Mammary microvascular endothelial cell (primary cell): ENCODE measurements around the gene HCAR3. TPM values are rescaled to one million over a fixed set of nuclear protein-coding genes. Genes with fewer than 3 reads are reported as not detected.

ENCODE experiments used
- total RNA-seq: library from RNA; depleted of rRNA; stranded (reverse); fragments of >200 nt; gene quantifications from 2 replicates; pipeline ENCODE4 v1.2.3, GENCODE V29; 2015

The HCAR3 gene
- not detected in 2 replicates for total RNA-seq

GRCh38 chr12:122716658-122717057, at the start of gene HCAR3:
Gene HCAR3, minus strand, starts transcription at chr12:122716811. Its CDS starts 74 bp downstream, at chr12:122716737.

GRCh38 chr12:122752464-122753318, 36.1 kb upstream of the HCAR3 start, which contains the start of gene DENR:
Gene DENR, plus strand, starts transcription at chr12:122752824. Its CDS starts 878 bp downstream, at chr12:122753702.

GRCh38 chr12:122730215-122731014, 13.8 kb upstream of the HCAR3 start, which contains the start of gene HCAR1:
Gene HCAR1, minus strand, starts transcription at chr12:122730844. Its CDS starts 505 bp downstream, at chr12:122730339.

GRCh38 chr12:122702890-122703611, 13.6 kb downstream of the HCAR3 start, which contains the start of gene HCAR2:
Gene HCAR2, minus strand, starts transcription at chr12:122703357. Its CDS starts 74 bp downstream, at chr12:122703283.

Other genes starting within 250 kb of the HCAR3 start
- gene ZCCHC8, start 215.9 kb downstream of the HCAR3 start, total RNA-seq = 15.1 and 15.7 TPM in 2 replicates
- 25.6 and 27.6 TPM in 2 replicates for gene RSRC2, start 189.9 kb downstream of the HCAR3 start, total RNA-seq
- 27.9 and 28.7 TPM in 2 replicates for gene KNTC1, start 189.6 kb downstream of the HCAR3 start, total RNA-seq
- gene HCAR2, start 13.5 kb downstream of the HCAR3 start, total RNA-seq = not detected in 2 replicates
- gene HCAR1, start 14.0 kb upstream of the HCAR3 start, total RNA-seq = 0.13 and 0.25 TPM in 2 replicates
- 36.2 and 42.2 TPM in 2 replicates for gene DENR, start 36.0 kb upstream of the HCAR3 start, total RNA-seq
- 0.39 and 0.60 TPM in 2 replicates for gene CCDC62, start 57.8 kb upstream of the HCAR3 start, total RNA-seq
- gene HIP1R, start 118.6 kb upstream of the HCAR3 start, total RNA-seq = 77.3 and 78.7 TPM in 2 replicates
- gene VPS37B, start 179.3 kb upstream of the HCAR3 start, total RNA-seq = 44.8 and 51.1 TPM in 2 replicates
- gene ABCB9, start 249.7 kb upstream of the HCAR3 start, total RNA-seq = 8.3 and 13.0 TPM in 2 replicates